ENCODE measurements around the gene AARSD1.
"Not testable (repeated sequence)": the region's sequence is repeated elsewhere in the genome, so short reads cannot be mapped to it uniquely, and the experiment has no call there.

- TF ChIP-seq CTCF (IDR thresholded peaks at IDR 0.05; ENCODE audit: low read length); EZH2 (optimal IDR thresholded peaks at IDR 0.05; ENCODE audit: low read depth, low read length): not testable (repeated sequence)
Observed at GRCh38 chr17:42993913-42994312, 29.7 kb upstream of the AARSD1 start.
